SKM-1 (cell line): Measurements from ENCODE around the gene TMEM255B.

Source experiments
- DNase-seq: peaks from one replicate; lab custom pipeline; 2025; ENCODE audit not compliant: unreplicated experiment; lab: John Stamatoyannopoulos, UW

TMEM255B gene

DNA sequence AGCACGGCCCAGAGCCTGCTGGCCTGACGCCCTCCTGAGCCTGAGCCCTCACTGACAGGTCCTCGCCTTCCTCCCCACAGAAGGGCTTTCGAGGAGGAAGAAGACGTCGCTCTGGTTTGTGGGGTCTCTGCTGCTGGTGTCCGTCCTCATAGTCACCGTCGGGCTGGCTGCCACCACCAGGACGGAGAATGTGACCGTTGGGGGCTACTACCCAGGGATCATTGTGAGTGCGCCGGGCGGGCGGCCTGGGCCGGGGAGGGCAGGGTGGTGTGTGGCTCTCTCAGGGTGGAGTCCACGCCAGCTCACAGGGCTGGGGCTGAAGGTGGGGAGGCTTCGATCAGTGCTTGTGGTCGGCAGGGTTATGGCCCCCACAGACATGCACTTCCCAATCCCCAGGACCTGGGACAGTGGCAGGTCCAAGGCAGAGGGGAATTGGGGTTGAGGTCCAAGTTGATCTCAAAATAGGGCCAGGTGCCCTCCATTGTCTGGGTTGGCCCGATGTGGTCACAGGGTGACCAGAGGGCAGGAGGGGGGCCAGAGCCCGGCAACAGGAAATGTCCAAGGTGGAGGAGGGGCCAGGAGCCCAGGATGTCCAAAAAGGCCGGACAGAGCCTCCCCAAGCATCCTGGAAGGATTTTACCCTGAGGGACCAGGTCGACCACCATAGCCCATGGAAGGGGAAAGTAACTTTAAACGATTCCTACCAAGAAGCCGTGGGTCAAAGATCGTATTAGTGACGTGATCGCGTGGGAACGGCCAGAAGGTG is 7.2 kb downstream of the TMEM255B start:
- no peak for DNase-seq

DNA sequence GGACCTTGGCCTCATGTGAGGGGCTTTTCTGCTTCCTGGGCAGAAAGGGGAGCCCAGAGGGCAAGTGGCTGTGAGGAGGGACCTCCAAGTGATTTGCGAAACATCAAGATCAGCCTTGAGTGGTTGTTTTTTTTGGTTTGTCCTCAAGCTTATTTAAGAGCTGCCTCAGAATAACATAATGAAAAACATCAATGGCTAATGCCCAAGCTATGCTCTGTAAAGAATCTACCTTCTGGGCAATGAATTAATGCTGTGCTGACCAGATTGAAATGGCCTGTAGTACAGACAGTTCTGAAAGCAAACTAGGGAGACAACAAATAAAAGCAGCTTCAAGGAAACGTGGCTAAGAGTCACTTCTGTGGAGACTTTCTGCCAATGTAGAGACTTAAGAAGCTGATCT is 8.3 kb downstream of the TMEM255B start:
- DNase-seq, result no peak

- DNase-seq, result no peak
Observed at GRCh38 chr13:113768018-113768905, 9.2 kb downstream of the TMEM255B start.

DNA sequence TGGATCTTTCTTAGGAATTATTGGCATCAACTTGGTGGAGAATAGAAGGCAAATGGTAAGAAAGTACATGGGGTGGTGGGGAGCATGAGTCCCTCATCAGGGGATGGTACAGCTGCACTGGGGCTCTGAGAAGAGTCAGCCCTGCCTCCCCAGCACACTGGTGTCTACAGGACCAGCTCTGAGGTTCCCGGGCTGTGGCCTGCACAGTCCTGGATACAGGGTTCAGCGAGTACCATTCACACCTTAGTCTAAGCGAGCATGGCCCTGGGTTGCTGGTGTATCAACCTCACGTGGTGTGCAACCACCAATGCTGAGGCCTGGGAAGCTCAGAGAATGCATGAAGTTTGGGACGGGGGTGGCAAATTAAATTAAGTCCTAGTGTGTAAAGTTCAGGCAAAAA is 10.1 kb downstream of the TMEM255B start:
- no peak for DNase-seq

- no peak for DNase-seq
Observed at GRCh38 chr13:113769881-113770280, 10.9 kb downstream of the TMEM255B start.

- DNase-seq, result no peak
Observed at GRCh38 chr13:113770441-113770840, 11.4 kb downstream of the TMEM255B start.

GRCh38 chr13:113770937-113771336 is 11.9 kb downstream of the TMEM255B start:
- DNase-seq, result no peak

DNA sequence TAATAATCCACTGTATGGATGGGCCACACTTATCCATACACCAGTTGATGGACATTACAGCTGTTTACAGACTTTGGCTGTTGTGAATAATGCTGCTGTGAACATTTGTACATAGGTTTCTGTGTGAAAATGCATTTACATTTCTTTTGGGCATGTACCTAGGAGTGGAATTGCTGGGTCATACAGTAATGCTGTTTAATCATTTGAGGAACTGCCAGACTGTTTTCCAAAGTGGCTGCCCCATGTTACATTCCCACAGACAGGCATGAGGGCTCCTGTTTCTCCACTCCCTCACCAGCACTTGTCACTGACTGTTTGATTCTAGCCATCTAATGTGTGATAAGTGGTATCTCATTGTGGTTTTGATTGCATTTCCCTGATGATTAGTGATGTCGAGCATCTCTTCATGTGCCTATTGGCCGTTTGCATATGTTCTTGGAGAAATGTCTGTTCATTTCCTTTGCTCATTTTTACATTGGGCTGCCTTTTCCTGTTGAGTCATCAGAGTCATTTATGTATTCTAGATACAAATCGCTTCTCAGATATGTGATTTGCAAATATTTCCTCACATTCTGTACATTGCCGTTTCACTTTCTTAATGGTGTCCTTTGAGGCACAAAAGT is 12.8 kb downstream of the TMEM255B start:
- DNase-seq, result no peak

DNA sequence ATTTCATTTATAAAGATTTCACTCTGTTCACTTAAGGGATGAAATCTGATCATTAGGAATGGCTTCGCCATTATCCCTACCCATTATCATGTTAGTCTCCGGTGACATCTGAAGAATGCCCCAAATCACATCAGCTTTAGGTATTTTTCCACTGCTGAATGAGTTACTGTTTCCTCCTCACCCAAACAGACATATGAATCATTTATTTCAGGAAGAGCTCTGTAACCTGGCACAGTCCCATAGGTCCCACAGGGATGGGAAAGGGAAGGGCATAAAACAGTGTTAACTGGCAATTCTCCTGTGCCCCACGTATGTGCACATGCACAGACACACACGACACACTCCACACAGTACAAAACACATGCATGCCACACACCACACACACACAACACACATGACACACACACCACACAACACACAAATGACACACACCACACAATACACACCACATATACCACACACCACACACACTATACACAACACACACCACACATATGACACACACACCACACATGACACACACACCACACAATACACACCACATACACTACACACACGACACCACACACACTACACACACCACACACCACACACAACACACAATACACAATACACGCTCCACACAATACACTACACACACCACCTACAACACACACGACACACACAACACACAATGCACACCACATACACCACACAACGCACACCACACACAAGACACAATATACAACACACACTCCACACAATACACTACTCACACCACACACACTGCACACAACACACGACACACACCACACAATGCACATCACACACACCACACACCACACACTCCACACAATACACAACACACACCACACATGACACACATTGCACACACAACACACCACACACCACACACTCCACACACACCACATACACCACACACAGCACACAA is 15.4 kb downstream of the TMEM255B start:
- DNase-seq, result no peak

DNA sequence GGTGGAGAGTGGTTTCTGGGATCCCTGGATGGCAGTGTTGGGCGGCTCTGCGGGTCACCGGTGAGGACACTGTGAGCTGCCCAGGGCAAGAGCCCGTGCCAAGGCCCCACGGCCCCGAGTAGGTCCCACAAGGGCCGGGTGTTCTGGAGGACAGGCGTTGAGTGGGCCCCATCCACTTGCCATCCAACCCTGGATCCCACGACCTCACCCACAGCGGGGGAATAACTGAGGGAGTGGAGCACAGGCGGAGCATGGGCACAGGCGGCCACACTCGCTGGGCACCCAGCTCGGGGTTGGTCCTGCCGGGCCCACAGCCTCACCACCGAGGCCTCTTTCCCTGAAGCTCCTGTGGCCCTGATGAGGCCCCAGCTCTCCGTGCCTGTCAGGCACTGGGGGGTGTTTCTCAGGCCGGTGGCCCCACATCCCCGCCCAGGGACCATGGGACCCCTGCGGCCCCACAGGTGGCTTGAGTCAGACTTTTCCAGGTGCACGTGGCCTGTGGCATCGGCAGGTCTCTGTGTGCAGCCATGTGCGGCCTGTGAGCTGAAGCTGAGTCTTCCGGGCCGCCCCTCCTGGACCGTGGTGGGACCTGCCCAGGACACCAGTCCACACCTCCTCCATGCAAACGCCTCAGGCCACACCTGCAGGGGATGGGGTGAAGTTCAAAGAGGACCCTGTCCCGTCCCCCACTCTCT is 16.6 kb downstream of the TMEM255B start:
- DNase-seq, result no peak

GRCh38 chr13:113776231-113777125 is 17.5 kb downstream of the TMEM255B start:
- DNase-seq, result no peak

GRCh38 chr13:113777311-113778260 is 18.6 kb downstream of the TMEM255B start:
- DNase-seq, result no peak

DNA sequence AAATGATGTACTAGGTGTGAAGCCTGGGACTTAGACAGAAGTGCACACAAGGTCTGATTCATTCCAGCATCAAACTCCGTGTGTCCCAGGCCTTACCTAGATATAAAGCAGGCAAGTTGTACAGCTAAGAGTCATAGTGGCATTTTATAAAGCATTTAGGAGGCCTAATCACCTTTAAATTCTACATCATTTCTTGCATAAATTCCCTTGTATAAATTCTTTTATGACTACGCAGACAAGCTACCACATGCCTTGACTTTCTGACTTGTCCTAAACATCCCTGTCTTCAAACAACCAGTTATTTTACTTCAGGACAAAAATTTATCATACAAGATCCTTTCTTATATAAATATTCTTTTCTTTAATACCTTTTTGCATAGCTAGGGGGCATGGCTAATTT is 22.5 kb downstream of the TMEM255B start:
- no peak for DNase-seq

DNA sequence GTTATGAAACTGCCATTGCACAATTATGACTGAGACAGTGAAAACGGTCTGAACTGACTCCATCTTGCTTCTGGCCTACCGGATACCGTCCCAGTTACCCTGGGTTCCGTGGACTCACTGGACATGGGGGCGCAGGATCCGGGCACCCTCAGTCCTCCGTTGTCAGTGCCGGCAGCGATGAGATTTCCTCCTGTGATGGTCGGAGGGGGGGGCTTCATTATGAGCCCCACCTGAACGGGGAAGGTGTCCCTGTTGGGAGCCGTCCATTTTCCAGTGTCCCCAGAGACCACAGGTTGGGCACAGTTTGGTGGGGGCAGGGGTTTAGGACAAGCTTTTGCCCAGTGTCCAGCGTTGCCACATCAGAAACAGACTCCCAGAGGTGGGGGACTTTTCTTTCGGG is 23.4 kb downstream of the TMEM255B start:
- DNase-seq, result no peak

- DNase-seq, result no peak
Observed at GRCh38 chr13:113783200-113783881, 24.3 kb downstream of the TMEM255B start.

- no peak for DNase-seq
Observed at GRCh38 chr13:113783966-113784644, 25.1 kb downstream of the TMEM255B start.

- no peak for DNase-seq
Observed at GRCh38 chr13:113784645-113785024, 25.6 kb downstream of the TMEM255B start.
